DMS79 treated with DMSO at 0.1 percent for 48 hours (cell line): ENCODE data around the gene NPEPL1.

Experiments
- DNase-seq: peaks from one replicate; lab custom pipeline; 2025; lab: John Stamatoyannopoulos, UW

NPEPL1 gene

DNA sequence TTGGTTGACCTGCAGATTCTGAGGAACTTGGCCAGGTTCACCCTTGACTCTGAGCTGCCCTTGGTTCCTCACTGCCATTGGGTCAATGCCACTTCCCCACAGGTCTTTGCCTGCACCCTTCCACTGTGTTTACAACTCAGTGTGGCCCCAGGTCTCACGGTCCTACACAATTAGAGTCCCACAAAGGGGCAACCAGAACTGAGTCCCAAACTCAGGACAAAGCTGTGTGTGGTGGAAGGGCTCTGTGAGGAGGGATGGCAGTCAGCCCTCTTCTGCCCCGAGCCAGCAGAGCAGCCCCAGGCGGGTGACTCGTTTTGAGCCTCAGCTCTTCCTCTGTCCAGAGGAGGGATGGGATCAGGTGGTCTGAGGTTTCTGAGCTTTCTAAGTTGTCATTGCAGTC is 69.5 kb downstream of the NPEPL1 start:
- DNase-seq = no peak

DNA sequence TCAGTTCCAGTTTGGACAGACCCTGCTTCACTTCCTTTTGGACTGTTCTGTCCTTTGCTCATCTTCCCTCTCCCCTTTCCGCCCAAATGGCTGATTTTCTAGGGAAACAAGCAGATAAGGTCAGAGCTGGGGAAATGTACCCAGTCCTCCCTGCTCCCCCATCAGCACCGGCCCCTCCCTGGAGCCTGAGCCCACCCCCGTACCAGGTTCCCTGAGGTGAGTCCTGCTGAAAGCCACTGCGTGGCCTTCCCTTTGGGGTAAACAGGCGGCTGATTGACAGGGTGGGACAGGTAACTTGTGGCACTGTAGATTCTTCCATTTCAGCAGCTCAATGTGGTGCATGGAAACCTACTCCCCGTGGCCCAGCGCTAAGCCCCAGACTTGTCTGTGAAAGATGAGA is 70.5 kb downstream of the NPEPL1 start:
- no peak for DNase-seq
